H1 (cell line): Measurements from ENCODE around the gene VPS41. TPM values are rescaled to one million over a fixed set of nuclear protein-coding genes. Genes with fewer than 3 reads are reported as not detected.

Experiments used
- CREB1 ChIP-seq: IDR thresholded peaks from 2 replicates; pipeline ENCODE4 v1.6.1; 2012; ENCODE audit warnings: inconsistent platforms
- JUN ChIP-seq: IDR thresholded peaks from 2 replicates; pipeline ENCODE4 v1.6.1; 2011; ENCODE audit warnings: low read depth, mild to moderate bottlenecking, improper control_type of control experiment, low read length
- polyA plus RNA-seq, 7 experiments: library from polyadenylated mRNA; depleted of rRNA in 3 of 7; stranded (reverse) in 5 of 7; unstranded in 2 of 7; fragments of >200 nt in 5 of 7; fragments of 200-250 nt in 2 of 7; gene quantifications; 1 replicate in 5 of 7; 2 replicates in 1 of 7; 4 replicates in 1 of 7; pipeline versions ENCODE4 v1.2.1 to v1.2.3, GENCODE V29; 2011 to 2013; ENCODE audit warnings: missing spikeins in 2 of 7, mixed read lengths in 2 of 7
- total RNA-seq: library from RNA; stranded (reverse); fragmentation: NEBNext Ultra II Directional; extraction: Animal tissue kit (Norgen Biotek cat#: 25700); gene quantifications from 2 replicates; pipeline ENCODE4 v1.2.1, GENCODE V29; 2021

The VPS41 gene
- total and polyA plus RNA-seq, 2 of the 8 experiments (the other 6 are each of a cell fraction or from before 2014, with no cell fraction given): 10.7 to 63.3 TPM

- TF ChIP-seq JUN: no peak
- TF ChIP-seq CREB1: no peak
- TF ChIP-seq, all 59 proteins: peak for 0
Observed at GRCh38 chr7:38928506-38928905, 19.5 kb upstream of the VPS41 start (continued).
